Lower leg skin (tissue), 4 donors: ENCODE data around the gene COL15A1. TPM values are rescaled to one million over a fixed set of nuclear protein-coding genes. Genes with fewer than 3 reads are reported as not detected.

ENCODE experiments used
- DNase-seq, 2 donors: peaks; one replicate each; pipeline ENCODE4 v3.0.0-alpha.2; 2019; ENCODE audit warnings: low spot score in 2 of 2
- H3K4me3 ChIP-seq: fragments of 200-600 bp; sonication (generic); 2 replicates; pipeline ENCODE4 v1.5.1; 2017; ENCODE audit warnings: mild to moderate bottlenecking, low read depth; ENCODE audit not compliant: poor library complexity, severe bottlenecking
- POLR2A ChIP-seq, 2 donors: fragments of 450-650 bp; IDR thresholded peaks; one replicate each; pipeline ENCODE4 v1.6.1; 2016 to 2017; ENCODE audit warnings: antibody characterized with exemption in 2 of 2, mild to moderate bottlenecking in 1 of 2, moderate library complexity in 1 of 2
- WGBS, 2 donors: methylation state at CpG; one replicate each; pipeline ENCODE4 v1.1.5; 2018; 5-methylcytosine and 5-hydroxymethylcytosine counted together
- intact Hi-C: fragments of 100-400 bp; cut with DNase I; formaldehyde crosslinking; loops from one replicate; pipeline ENCODE4 v1.15.0; 2023; ENCODE audit warnings: low total_unique reads
- total RNA-seq, 4 donors: library from RNA; depleted of rRNA; stranded (reverse); fragments of >200 nt; gene quantifications; one replicate each; pipeline ENCODE4 v1.1.0, GENCODE V29; 2016
- TF ChIP-seq, protein P1 (sequence below), 3 donors: fragments of 450-650 bp; IDR thresholded peaks; one replicate each; pipeline ENCODE4 v1.5.1; 2016; ENCODE audit warnings: antibody characterized with exemption in 3 of 3, mild to moderate bottlenecking in 3 of 3, moderate library complexity in 2 of 3

COL15A1 gene
- total RNA-seq, 4 donors from 2014 or later, result 2.3 to 14.1 (median 8.3) TPM

DNA sequence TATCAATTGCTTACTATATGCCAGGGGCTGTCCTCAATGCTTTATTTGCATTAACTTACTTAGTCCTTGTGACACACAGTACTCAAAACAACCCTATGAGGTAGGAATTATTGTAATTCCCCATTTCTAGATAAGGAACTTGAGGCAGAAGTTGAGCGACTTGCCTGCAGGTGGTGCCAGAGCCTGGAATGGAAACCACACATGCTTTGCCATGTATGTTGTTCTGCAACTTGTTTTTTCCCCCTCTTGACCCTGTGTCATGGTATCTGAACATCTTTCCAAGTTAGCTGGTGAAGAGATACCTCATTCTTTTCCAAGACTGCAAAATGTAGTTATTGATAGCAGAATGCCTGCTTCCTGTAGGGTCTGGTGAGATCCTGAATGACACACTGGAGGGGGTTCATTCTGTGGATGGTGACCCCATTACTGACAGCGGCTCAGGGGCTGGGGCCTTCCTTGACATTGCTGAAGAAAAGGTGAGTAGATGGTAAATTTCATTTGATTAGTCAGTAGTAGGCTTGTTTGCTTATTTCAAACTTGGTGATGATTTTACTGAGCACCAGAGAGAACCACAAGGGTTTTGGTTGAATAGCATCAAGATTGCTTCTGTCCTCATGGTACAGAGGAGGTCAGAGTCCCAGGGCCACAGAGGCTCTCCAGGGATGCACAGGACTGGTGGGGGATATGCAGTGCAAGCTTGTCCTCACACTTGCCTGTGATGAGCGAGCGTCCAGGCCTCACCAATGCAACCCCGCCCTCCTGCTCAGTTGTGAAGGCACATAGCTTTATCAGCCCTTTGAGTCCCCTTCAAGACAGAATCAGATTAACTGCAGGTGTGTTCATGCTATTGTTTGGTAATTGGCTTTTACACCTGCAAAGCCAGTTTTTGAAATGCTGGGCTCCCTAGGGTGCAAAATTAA, 57.0 kb downstream of the COL15A1 start:
- intact Hi-C loops, result loop anchor here (10.0 kb wide), 1 partner anchor 134 kb away; no protein-coding TSS in a partner anchor
- TF ChIP-seq, protein P1, sequence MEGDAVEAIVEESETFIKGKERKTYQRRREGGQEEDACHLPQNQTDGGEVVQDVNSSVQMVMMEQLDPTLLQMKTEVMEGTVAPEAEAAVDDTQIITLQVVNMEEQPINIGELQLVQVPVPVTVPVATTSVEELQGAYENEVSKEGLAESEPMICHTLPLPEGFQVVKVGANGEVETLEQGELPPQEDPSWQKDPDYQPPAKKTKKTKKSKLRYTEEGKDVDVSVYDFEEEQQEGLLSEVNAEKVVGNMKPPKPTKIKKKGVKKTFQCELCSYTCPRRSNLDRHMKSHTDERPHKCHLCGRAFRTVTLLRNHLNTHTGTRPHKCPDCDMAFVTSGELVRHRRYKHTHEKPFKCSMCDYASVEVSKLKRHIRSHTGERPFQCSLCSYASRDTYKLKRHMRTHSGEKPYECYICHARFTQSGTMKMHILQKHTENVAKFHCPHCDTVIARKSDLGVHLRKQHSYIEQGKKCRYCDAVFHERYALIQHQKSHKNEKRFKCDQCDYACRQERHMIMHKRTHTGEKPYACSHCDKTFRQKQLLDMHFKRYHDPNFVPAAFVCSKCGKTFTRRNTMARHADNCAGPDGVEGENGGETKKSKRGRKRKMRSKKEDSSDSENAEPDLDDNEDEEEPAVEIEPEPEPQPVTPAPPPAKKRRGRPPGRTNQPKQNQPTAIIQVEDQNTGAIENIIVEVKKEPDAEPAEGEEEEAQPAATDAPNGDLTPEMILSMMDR (IDR thresholded peaks at IDR 0.05), result no peak
- TF ChIP-seq POLR2A (IDR thresholded peaks at IDR 0.05), result no peak
- H3K4me3 ChIP-seq, result no peak overlapping the region
- peak in 1 of 2 donors; percentile 51 for DNase-seq
- WGBS, 2 donors, result 78 to 82% methylated on average over 5 of the region's 5 CpGs

DNA sequence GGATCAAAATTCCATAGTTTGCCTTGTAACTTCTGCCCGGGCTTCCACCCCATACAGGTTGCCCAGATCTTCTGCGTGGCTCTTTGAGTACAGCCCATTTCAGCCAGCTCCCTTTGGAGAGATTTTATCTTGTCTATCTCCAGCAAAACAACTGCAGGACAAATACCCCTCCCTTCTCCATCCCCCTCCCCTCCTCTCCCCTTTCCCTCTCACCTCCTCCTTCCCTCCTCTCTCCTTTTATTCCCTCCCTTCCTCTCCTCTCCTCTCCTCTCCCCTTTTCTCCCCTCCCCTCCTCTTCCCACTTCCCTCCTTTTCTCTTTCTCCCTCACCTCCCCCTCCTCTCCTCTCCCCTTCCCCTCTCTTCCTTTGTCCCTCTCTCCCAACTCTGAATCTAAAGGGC, 58.2 kb downstream of the COL15A1 start:
- WGBS, 2 donors, result 92 to 95% methylated on average over 2 of the region's 2 CpGs
- no peak for DNase-seq
- TF ChIP-seq, protein P1 (IDR thresholded peaks at IDR 0.05), result no peak
- no peak for TF ChIP-seq POLR2A (IDR thresholded peaks at IDR 0.05)
- H3K4me3 ChIP-seq, result no peak overlapping the region
- intact Hi-C loops, result loop anchor here (10.0 kb wide), 1 partner anchor 133 kb away; no protein-coding TSS in a partner anchor

DNA sequence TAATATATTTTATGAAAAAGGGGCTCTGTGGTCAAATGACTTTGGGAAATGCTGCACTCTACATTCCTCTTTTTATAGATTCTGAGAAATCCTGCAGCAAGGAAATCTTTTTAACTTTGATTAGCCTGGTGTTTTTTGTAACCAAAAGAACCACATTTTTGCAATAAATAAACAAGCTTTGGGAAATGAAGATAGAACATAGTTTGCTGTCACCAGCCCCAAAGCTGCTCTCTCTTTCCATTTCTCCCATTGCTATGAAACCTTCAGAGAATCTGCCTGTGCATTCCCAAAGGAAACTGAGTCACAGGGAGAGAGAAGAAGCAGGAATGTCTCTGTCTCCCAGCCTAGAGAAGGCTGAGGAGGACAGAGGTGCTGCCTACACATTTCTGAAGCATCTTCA, 59.0 kb downstream of the COL15A1 start:
- DNase-seq, result no peak
- intact Hi-C loops, result loop anchor here (10.0 kb wide), 1 partner anchor 132 kb away; no protein-coding TSS in a partner anchor
- no peak overlapping the region for H3K4me3 ChIP-seq
- TF ChIP-seq, protein P1 (IDR thresholded peaks at IDR 0.05), result no peak

DNA sequence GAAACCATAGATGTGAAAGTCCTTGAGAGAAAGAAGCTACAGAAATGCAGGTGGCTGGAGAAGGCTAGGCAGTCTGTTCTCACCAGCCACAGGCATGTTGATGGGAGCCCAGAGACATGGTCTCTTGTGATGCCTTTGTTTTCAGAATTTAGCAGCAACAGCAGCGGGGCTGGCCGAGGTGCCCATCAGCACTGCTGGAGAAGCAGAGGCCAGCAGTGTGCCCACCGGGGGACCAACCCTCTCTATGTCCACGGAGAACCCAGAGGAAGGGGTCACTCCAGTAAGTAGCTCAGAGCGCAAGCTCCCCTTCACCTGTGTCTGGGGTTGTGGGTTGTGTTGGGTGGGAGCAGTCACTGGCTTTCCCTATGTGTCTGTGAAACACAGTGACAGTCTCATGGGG, 59.6 kb downstream of the COL15A1 start:
- H3K4me3 ChIP-seq, result no peak overlapping the region
- TF ChIP-seq, protein P1 (IDR thresholded peaks at IDR 0.05), result no peak
- no peak for TF ChIP-seq POLR2A (IDR thresholded peaks at IDR 0.05)
- 90 to 96% methylated on average over 5 of the region's 5 CpGs for WGBS, 2 donors
- intact Hi-C loops, result loop anchor here (10.0 kb wide), 1 partner anchor 131 kb away; no protein-coding TSS in a partner anchor
- no peak for DNase-seq

DNA sequence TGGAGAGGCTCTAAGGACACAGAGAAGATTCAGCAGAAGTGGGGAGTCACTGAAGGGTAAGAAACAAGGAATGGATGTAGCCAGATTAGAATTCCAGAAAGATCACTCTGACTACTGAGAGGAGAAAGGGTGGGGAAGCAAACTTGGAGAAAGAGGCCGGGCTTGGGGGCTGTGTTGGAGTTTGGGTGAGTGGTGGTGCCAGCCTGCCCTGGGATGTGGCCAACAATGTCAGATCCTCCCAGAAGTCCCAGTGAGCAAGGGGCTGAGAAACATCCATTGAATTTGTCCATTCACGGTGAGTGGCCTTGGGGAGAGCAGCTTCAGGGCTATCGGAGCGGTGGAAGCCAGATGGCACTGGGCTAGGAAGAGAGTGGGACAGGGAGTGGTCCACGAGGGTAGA, 60.4 kb downstream of the COL15A1 start:
- intact Hi-C loops, result loop anchor here (10.0 kb wide), 1 partner anchor 131 kb away; no protein-coding TSS in a partner anchor
- 90 to 91% methylated on average over 5 of the region's 5 CpGs for WGBS, 2 donors

More for the DNA sequence above, 60.4 kb downstream of the COL15A1 start:
- no peak overlapping the region for H3K4me3 ChIP-seq
- DNase-seq, result no peak
- TF ChIP-seq, protein P1 (IDR thresholded peaks at IDR 0.05), result no peak
- no peak for TF ChIP-seq POLR2A (IDR thresholded peaks at IDR 0.05)
